Endodermal cell (in vitro differentiated cells): ENCODE measurements around the gene RARRES1. TPM values are rescaled to one million over a fixed set of nuclear protein-coding genes. Genes with fewer than 3 reads are reported as not detected.

Source experiments
- DNase-seq: peaks from one replicate; pipeline ENCODE4 v3.0.0-alpha.2; 2017
- H3K27ac ChIP-seq: 2 replicates; pipeline ENCODE4 v1.5.1; 2013; ENCODE audit warnings: mild to moderate bottlenecking, low read depth, low read length, moderate library complexity
- H3K27me3 ChIP-seq: 2 replicates; pipeline ENCODE4 v1.6.1; 2013; ENCODE audit warnings: mild to moderate bottlenecking, low read length, moderate library complexity; ENCODE audit not compliant: insufficient read depth, control insufficient read depth, poor library complexity, severe bottlenecking
- H3K36me3 ChIP-seq: 2 replicates; pipeline ENCODE4 v1.7.0; 2013; ENCODE audit warnings: mild to moderate bottlenecking, low read length, moderate library complexity; ENCODE audit not compliant: control insufficient read depth, insufficient read depth
- H3K4me1 ChIP-seq: one replicate; pipeline ENCODE4 v1.7.0; 2013; ENCODE audit warnings: low read length; ENCODE audit not compliant: control insufficient read depth, insufficient read depth
- H3K4me3 ChIP-seq: 2 replicates; pipeline ENCODE4 v1.5.1; 2013; ENCODE audit warnings: mild to moderate bottlenecking, low read length, moderate library complexity
- H3K9ac ChIP-seq: 2 replicates; pipeline ENCODE4 v1.6.1; 2013; ENCODE audit warnings: mild to moderate bottlenecking, low read length, moderate library complexity; ENCODE audit not compliant: poor library complexity, severe bottlenecking; ENCODE audit errors: extremely low read depth
- H3K9me3 ChIP-seq: 2 replicates; pipeline ENCODE4 v1.6.1; 2013; ENCODE audit warnings: mild to moderate bottlenecking, low read length, moderate library complexity; ENCODE audit not compliant: control insufficient read depth
- H3K27ac Mint-ChIP-seq: 2 replicates; pipeline ENCODE4 v1.8.0; 2020; ENCODE audit warnings: mixed read lengths
- H3K27me3 Mint-ChIP-seq: 2 replicates; pipeline ENCODE4 v1.8.0; 2021; ENCODE audit warnings: mild to moderate bottlenecking, mixed read lengths; ENCODE audit not compliant: insufficient read depth
- H3K36me3 Mint-ChIP-seq: 2 replicates; pipeline ENCODE4 v1.8.0; 2020; ENCODE audit warnings: low read depth, mixed read lengths
- H3K4me1 Mint-ChIP-seq: 2 replicates; pipeline ENCODE4 v1.8.0; 2020; ENCODE audit warnings: mixed read lengths
- H3K4me3 Mint-ChIP-seq: 2 replicates; pipeline ENCODE4 v1.8.0; 2020; ENCODE audit warnings: mild to moderate bottlenecking, moderate library complexity, mixed read lengths
- H3K9me3 Mint-ChIP-seq: 2 replicates; pipeline ENCODE4 v1.8.0; 2020; ENCODE audit warnings: mild to moderate bottlenecking, mixed read lengths
- CTCF ChIP-seq: fragments of 200-600 bp; sonication (generic); conservative IDR thresholded peaks from 2 replicates; pipeline ENCODE4 v1.5.0; 2021; ENCODE audit warnings: antibody characterized with exemption, mild to moderate bottlenecking
- WGBS, 2 experiments: methylation state at CpG; one replicate each; pipeline versions ENCODE4 v1.1.5 to v1.1.7; 2013; ENCODE audit warnings: missing lambda C conversion rate in 2 of 2, mixed read lengths in 1 of 2; ENCODE audit not compliant: insufficient coverage in 1 of 2, insufficient read length in 1 of 2; 5-methylcytosine and 5-hydroxymethylcytosine counted together
- total RNA-seq, 2 donors: library from RNA; stranded (reverse); fragmentation: NEBNext Ultra II Directional in 1 of 2; extraction: Animal tissue kit (Norgen Biotek cat#: 25700) in 1 of 2; gene quantifications; 2 replicates in 1 of 2; 3 replicates in 1 of 2; pipeline ENCODE4 v1.2.1, GENCODE V29; 2021

Gene RARRES1
- total RNA-seq, 2 donors from 2014 or later = 0.58 to 0.95 TPM

GRCh38 chr3:158742871-158743663 lies 10.8 kb upstream of the RARRES1 start:
- no peak overlapping the region for H3K9ac ChIP-seq
- H3K4me1 ChIP-seq = no peaks in the 10 kb centered on the region
- no peak overlapping the region for H3K4me3 Mint-ChIP-seq
- H3K4me1 Mint-ChIP-seq = no peaks in the 10 kb centered on the region
- no peak overlapping the region for H3K4me3 ChIP-seq
- no peak for TF ChIP-seq CTCF
- DNase-seq = no peak
- no peaks in the 10 kb centered on the region for H3K27me3 Mint-ChIP-seq
- H3K36me3 ChIP-seq = no peaks in the 10 kb centered on the region
- no peaks in the 10 kb centered on the region for H3K9me3 ChIP-seq
- no peak overlapping the region for H3K27ac Mint-ChIP-seq
- H3K27ac ChIP-seq = no peak overlapping the region
- H3K36me3 Mint-ChIP-seq = peaks cover 10% of the 10 kb centered on the region
- no peaks in the 10 kb centered on the region for H3K9me3 Mint-ChIP-seq
- WGBS, 2 experiments = 50 to 94% methylated on average over 1 to 4 of the region's 4 CpGs
- H3K27me3 ChIP-seq = no peaks in the 10 kb centered on the region

- no peak for DNase-seq
- Histone ChIP-seq H3K27me3 (no peaks in the 10 kb centered on the region), H3K4me3 (no peak overlapping the region), H3K27ac (no peak overlapping the region), H3K9ac (no peak overlapping the region), H3K4me1 (no peaks in the 10 kb centered on the region), H3K36me3 (no peaks in the 10 kb centered on the region), H3K9me3 (peaks cover 6% of the 10 kb centered on the region)
- TF ChIP-seq CTCF = no peak
- peaks cover 15% of the 10 kb centered on the region for H3K36me3 Mint-ChIP-seq
- 95 to 100% methylated on average over 1 to 3 of the region's 3 CpGs for WGBS, 2 experiments
- no peaks in the 10 kb centered on the region for H3K4me1 Mint-ChIP-seq
- no peak overlapping the region for H3K4me3 Mint-ChIP-seq
- H3K27ac Mint-ChIP-seq = no peak overlapping the region
- H3K27me3 Mint-ChIP-seq = peaks cover 1% of the 10 kb centered on the region
- peaks cover 7% of the 10 kb centered on the region for H3K9me3 Mint-ChIP-seq
Observed at GRCh38 chr3:158739661-158740060, 7.4 kb upstream of the RARRES1 start.

GRCh38 chr3:158739078-158739477 lies 6.8 kb upstream of the RARRES1 start:
- Histone ChIP-seq H3K27me3 (peaks cover 2% of the 10 kb centered on the region), H3K4me1 (no peaks in the 10 kb centered on the region), H3K9me3 (peaks cover 6% of the 10 kb centered on the region), H3K4me3 (no peak overlapping the region), H3K36me3 (no peaks in the 10 kb centered on the region), H3K27ac (no peak overlapping the region), H3K9ac (no peak overlapping the region)
- Mint-ChIP-seq H3K4me1 (no peaks in the 10 kb centered on the region), H3K9me3 (peaks cover 7% of the 10 kb centered on the region), H3K27me3 (peaks cover 4% of the 10 kb centered on the region), H3K4me3 (no peak overlapping the region), H3K27ac (no peak overlapping the region), H3K36me3 (peaks cover 17% of the 10 kb centered on the region)
- 90 to 92% methylated on average over 3 to 4 of the region's 4 CpGs for WGBS, 2 experiments
- DNase-seq = no peak
- no peak for TF ChIP-seq CTCF
